Measurements from ENCODE around the gene TUG1.

Gene TUG1

GRCh38 chr22:30947816-30948454 lies 21.1 kb upstream of the TUG1 start:
- peak; percentile 46 for DNase-seq

GRCh38 chr22:30948930-30949342 lies 20.1 kb upstream of the TUG1 start:
- DNase-seq = no peak

- no peak for DNase-seq
Observed at GRCh38 chr22:30949934-30950660, 19.0 kb upstream of the TUG1 start.

- no peak for DNase-seq
Observed at GRCh38 chr22:30953206-30953605, 15.9 kb upstream of the TUG1 start.

- DNase-seq = no peak
Observed at GRCh38 chr22:30955153-30955552, 13.9 kb upstream of the TUG1 start.

- no peak for DNase-seq
Observed at GRCh38 chr22:30964858-30965257, 4.2 kb upstream of the TUG1 start.

- DNase-seq = no peak
Observed at GRCh38 chr22:30968015-30968923, 796 bp upstream of the TUG1 start, which contains the start of gene MORC2. MORC2 (minus strand) TSS chr22:30968774; CDS start chr22:30967889, 885 bp downstream.

GRCh38 chr22:30969532-30970355 lies 679 bp downstream of the TUG1 start:
- peak; percentile 58 for DNase-seq

- DNase-seq = no peak
Observed at GRCh38 chr22:30970356-30970746, 1.3 kb downstream of the TUG1 start.

GRCh38 chr22:30978304-30978962 lies 9.4 kb downstream of the TUG1 start:
- DNase-seq = no peak

GRCh38 chr22:30979932-30980331 lies 10.9 kb downstream of the TUG1 start:
- DNase-seq = no peak

- DNase-seq = no peak
Observed at GRCh38 chr22:30982512-30982911, 13.4 kb downstream of the TUG1 start.

- no peak for DNase-seq
Observed at GRCh38 chr22:30984317-30984716, 15.3 kb downstream of the TUG1 start.

GRCh38 chr22:30985561-30986208 lies 16.6 kb downstream of the TUG1 start:
- DNase-seq = no peak

GRCh38 chr22:30989474-30989873 lies 20.4 kb downstream of the TUG1 start:
- DNase-seq = no peak

GRCh38 chr22:30990690-30991089 lies 21.6 kb downstream of the TUG1 start:
- no peak for DNase-seq

- no peak for DNase-seq
Observed at GRCh38 chr22:30992565-30992964, 23.5 kb downstream of the TUG1 start.

- DNase-seq = no peak
Observed at GRCh38 chr22:30994960-30995359, 25.9 kb downstream of the TUG1 start.

GRCh38 chr22:30996462-30996861 lies 27.4 kb downstream of the TUG1 start:
- no peak for DNase-seq

GRCh38 chr22:30998329-30998728 lies 29.3 kb downstream of the TUG1 start:
- no peak for DNase-seq

GRCh38 chr22:31001124-31001770 lies 32.2 kb downstream of the TUG1 start:
- DNase-seq = no peak
